Right lobe of liver (tissue), 4 donors: Measurements from ENCODE around the gene LAMA1.

Experiments used
- CTCF ChIP-seq, 4 donors: fragments of 200-600 bp in 3 of 4; fragments of 450-650 bp in 1 of 4; IDR thresholded peaks; one replicate each; pipeline versions ENCODE4 v1.5.1 to v1.8.0; 2016 to 2022; ENCODE audit warnings: antibody characterized with exemption in 4 of 4, mild to moderate bottlenecking in 2 of 4
- POLR2A ChIP-seq: fragments of 450-650 bp; IDR thresholded peaks from one replicate; pipeline ENCODE4 v1.6.1; 2017; ENCODE audit warnings: antibody characterized with exemption, mild to moderate bottlenecking
- donor health status: DM: no; HTN: no; CAD: no.
- donor health status: DM: no; HTN: no; CAD: no.
- donor health status: DM: no; HTN: yes; CAD: no.

DNA sequence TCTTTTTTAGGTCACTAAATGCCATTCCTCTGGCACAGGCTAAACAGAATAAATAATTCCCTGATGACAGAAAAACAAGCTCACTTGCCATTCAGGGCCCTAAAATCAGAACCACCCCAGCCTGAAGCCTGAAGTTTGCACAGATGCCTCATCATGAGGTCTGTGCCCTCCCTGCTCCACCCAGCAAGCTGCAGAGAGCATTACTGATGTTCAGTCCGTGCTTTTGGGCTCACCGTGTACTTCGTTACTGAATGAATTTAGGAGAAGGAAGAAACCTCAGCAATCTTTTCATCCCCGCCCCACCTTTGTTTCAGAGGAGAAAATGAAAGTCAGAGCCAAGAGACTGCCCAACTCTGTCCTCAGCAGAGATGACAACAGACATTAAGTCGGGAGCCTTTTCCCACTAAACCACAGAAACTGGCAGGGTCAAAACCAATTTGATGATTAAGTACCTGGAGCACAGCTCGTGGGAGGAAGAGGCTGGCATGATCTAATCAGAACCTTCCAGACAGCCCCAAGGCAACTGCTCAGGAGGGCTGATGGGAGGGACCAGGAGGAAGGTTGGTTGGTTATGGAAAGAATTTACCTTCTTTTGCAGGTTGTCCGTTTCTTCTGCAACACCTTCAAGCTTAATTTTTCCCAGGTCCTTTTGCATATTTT is 122.7 kb downstream of the LAMA1 start:
- no peak for TF ChIP-seq CTCF (IDR thresholded peaks at IDR 0.05)
- no peak for TF ChIP-seq POLR2A
